ENCODE results near the gene ESYT3.

GRCh38 chr3:138448631-138449030, 14.2 kb downstream of the ESYT3 start:
- TF ChIP-seq CTCF (conservative IDR thresholded peaks at IDR 0.05; ENCODE audit: low read length) (no peak), EZH2phosphoT487 (IDR thresholded peaks at IDR 0.05; ENCODE audit: borderline replicate concordance, low read depth, low read length) (no peak)

Data from OCI-LY7 (cell line).